Fibroblast of peridontal ligament (primary cell): ENCODE data around the gene IRGQ.
"Not testable (repeated sequence)": the region's sequence is repeated elsewhere in the genome, so short reads cannot be mapped to it uniquely, and the experiment has no call there.

Experiments used
- DNase-seq: peaks from one replicate; pipeline ENCODE4 v3.0.0-alpha.2; 2010; ENCODE audit errors: extremely low read depth

Gene IRGQ

GRCh38 chr19:43570174-43570791, 25.7 kb downstream of the IRGQ start:
- DNase-seq, result no peak

- no peak for DNase-seq
Measured at GRCh38 chr19:43569657-43570056, 26.3 kb downstream of the IRGQ start.

- DNase-seq, result no peak
Measured at GRCh38 chr19:43564800-43565199, 31.1 kb downstream of the IRGQ start.

GRCh38 chr19:43563816-43564457, 32.0 kb downstream of the IRGQ start:
- no peak for DNase-seq

GRCh38 chr19:43562698-43563241, 33.2 kb downstream of the IRGQ start:
- peak; percentile 78 for DNase-seq

GRCh38 chr19:43562226-43562697, 33.7 kb downstream of the IRGQ start:
- DNase-seq, result no peak

GRCh38 chr19:43561139-43561970, 34.6 kb downstream of the IRGQ start:
- DNase-seq, result no peak

- DNase-seq, result peak; percentile 32
Measured at GRCh38 chr19:43560687-43561086, 35.2 kb downstream of the IRGQ start.

- DNase-seq, result peak; percentile 73
Measured at GRCh38 chr19:43555185-43555770, 40.7 kb downstream of the IRGQ start.

GRCh38 chr19:43554317-43554895, 41.5 kb downstream of the IRGQ start:
- no peak for DNase-seq

- no peak for DNase-seq
Measured at GRCh38 chr19:43553656-43554055, 42.3 kb downstream of the IRGQ start.

GRCh38 chr19:43552616-43553015, 43.3 kb downstream of the IRGQ start:
- no peak for DNase-seq

- DNase-seq, result no peak
Measured at GRCh38 chr19:43552198-43552450, 43.8 kb downstream of the IRGQ start.

- no peak for DNase-seq
Measured at GRCh38 chr19:43551399-43552197, 44.3 kb downstream of the IRGQ start.

- DNase-seq, result no peak
Measured at GRCh38 chr19:43548706-43549105, 47.2 kb downstream of the IRGQ start.

GRCh38 chr19:43547926-43548325, 48.0 kb downstream of the IRGQ start:
- DNase-seq, result not testable (repeated sequence)

- no peak for DNase-seq
Measured at GRCh38 chr19:43546581-43546980, 49.4 kb downstream of the IRGQ start.

- DNase-seq, result no peak
Measured at GRCh38 chr19:43545981-43546380, 50.0 kb downstream of the IRGQ start.

- no peak for DNase-seq
Measured at GRCh38 chr19:43545276-43545675, 50.7 kb downstream of the IRGQ start.

- DNase-seq, result no peak
Measured at GRCh38 chr19:43544077-43544476, 51.9 kb downstream of the IRGQ start.
